HCT116 (cell line): ENCODE results near the gene AUTS2. TPM values are rescaled to one million over a fixed set of nuclear protein-coding genes. Genes with fewer than 3 reads are reported as not detected.

Experiments
- ATAC-seq: fragments of 200-7000 bp; cut with Tn5 transposase; 2 replicates; pipeline ENCODE4 v1.9.1; 2020; ENCODE audit warnings: mild to moderate bottlenecking, moderate library complexity
- BruUV-seq: library from RNA; stranded (reverse); fragments of 400-500 nt; replicated peaks from 2 replicates; lab custom pipeline; 2021; lab: Mats Ljungman, UMichigan
- CTCF ChIA-PET: fragments of 300-600 bp; sonication (Branson Sonifier 250); formaldehyde crosslinking; loops from one replicate; lab custom pipeline; 2021; ENCODE audit warnings: antibody characterized with exemption; lab: Charles Lee
- POLR2A ChIA-PET: fragments of 300-600, 350-600 bp; sonication (Branson Sonifier 250); formaldehyde crosslinking; loops from one replicate; lab custom pipeline; 2021; ENCODE audit warnings: antibody characterized with exemption; lab: Charles Lee
- RAD21 ChIA-PET, 2 experiments: fragments of 300-600 bp; sonication (Branson Sonifier 250); formaldehyde crosslinking; loops; one replicate each; lab custom pipeline; 2023; ENCODE audit warnings: low total read pairs in 2 of 2; ENCODE audit not compliant: uncharacterized antibody in 2 of 2, unreplicated experiment in 2 of 2, low non-redundant PET in 1 of 2; lab: Charles Lee
- DNase-seq: peaks from one replicate; pipeline ENCODE4 v3.0.0-alpha.2; 2010; ENCODE audit warnings: low read depth, low spot score
- H2AFZ ChIP-seq: fragments of 200-600 bp; shearing (Covaris generic), sonication (generic); 2 replicates; pipeline ENCODE4 v1.6.1; 2017; ENCODE audit warnings: low read depth, mixed run types, mixed read lengths, antibody characterized with exemption, low read length; ENCODE audit not compliant: poor library complexity, severe bottlenecking
- H3K27ac ChIP-seq: 2 replicates; pipeline ENCODE4 v1.5.1; 2012; ENCODE audit warnings: low read depth, low read length
- H3K27me3 ChIP-seq: fragments of 200-600 bp; sonication (generic); 2 replicates; pipeline ENCODE4 v1.6.1; 2016; ENCODE audit warnings: mixed run types, low read length, mixed read lengths; ENCODE audit not compliant: insufficient read depth
- H3K36me3 ChIP-seq, 2 experiments: fragments of 200-500 bp in 1 of 2; fragments of 200-600 bp in 1 of 2; sonication (Bioruptor generic) in 1 of 2; sonication (generic) in 1 of 2; 2 replicates each; pipeline versions ENCODE4 v1.5.1 to v1.6.1; 2014 to 2016; ENCODE audit warnings: low read length in 2 of 2, inconsistent platforms in 1 of 2, mixed read lengths in 1 of 2, mixed run types in 1 of 2; ENCODE audit not compliant: insufficient read depth in 2 of 2, control insufficient read depth in 1 of 2
- H3K4me1 ChIP-seq, 2 experiments: fragments of 200-600 bp in 1 of 2; sonication (generic) in 1 of 2; 2 replicates each; pipeline versions ENCODE4 v1.5.1 to v1.6.1; 2012 to 2017; ENCODE audit warnings: low read length in 2 of 2, inconsistent platforms in 1 of 2, mild to moderate bottlenecking in 1 of 2, mixed read lengths in 1 of 2, mixed run types in 1 of 2, moderate library complexity in 1 of 2; ENCODE audit not compliant: insufficient read depth in 2 of 2, control insufficient read depth in 1 of 2
- H3K4me2 ChIP-seq: fragments of 200-600 bp; sonication (generic); 2 replicates; pipeline ENCODE4 v1.6.1; 2017; ENCODE audit warnings: mixed run types, low read length, mixed read lengths
- H3K4me3 ChIP-seq, 2 experiments: fragments of 200-600 bp in 1 of 2; sonication (generic) in 1 of 2; replicated peaks in 1 of 2; 2 replicates each; pipeline ENCODE4 v1.5.1; 2011 to 2016; ENCODE audit warnings: low read length in 2 of 2, control low read depth in 1 of 2, low read depth in 1 of 2, mild to moderate bottlenecking in 1 of 2, mixed read lengths in 1 of 2, mixed run types in 1 of 2
- H3K79me2 ChIP-seq: fragments of 200-600 bp; sonication (generic); 2 replicates; pipeline ENCODE4 v1.6.1; 2017; ENCODE audit warnings: mild to moderate bottlenecking, mixed run types, low read length, moderate library complexity, mixed read lengths; ENCODE audit not compliant: insufficient read depth
- H3K9ac ChIP-seq: fragments of 200-600 bp; sonication (generic); 2 replicates; pipeline ENCODE4 v1.6.1; 2016; ENCODE audit warnings: low read length, mixed read lengths
- H3K9me2 ChIP-seq: fragments of 200-600 bp; sonication (generic), shearing (Covaris generic); 2 replicates; pipeline ENCODE4 v1.6.1; 2017; ENCODE audit warnings: mixed run types, mild to moderate bottlenecking, moderate library complexity; ENCODE audit not compliant: insufficient read depth
- H3K9me3 ChIP-seq, 2 experiments: fragments of 200-500 bp in 1 of 2; fragments of 200-600 bp in 1 of 2; sonication (Bioruptor generic) in 1 of 2; sonication (generic) in 1 of 2; 2 replicates each; pipeline ENCODE4 v1.6.1; 2014 to 2017; ENCODE audit warnings: low read length in 2 of 2, mixed read lengths in 2 of 2, inconsistent platforms in 1 of 2, low read depth in 1 of 2, mild to moderate bottlenecking in 1 of 2, mixed run types in 1 of 2, moderate library complexity in 1 of 2; ENCODE audit not compliant: control insufficient read depth in 1 of 2, insufficient read depth in 1 of 2
- H4K20me1 ChIP-seq: fragments of 200-600 bp; sonication (generic), shearing (Covaris generic); 2 replicates; pipeline ENCODE4 v1.6.1; 2017; ENCODE audit warnings: mixed run types, mild to moderate bottlenecking, moderate library complexity; ENCODE audit not compliant: insufficient read depth
- CBX3 ChIP-seq: IDR thresholded peaks from 2 replicates; pipeline ENCODE4 v1.6.1; 2012; ENCODE audit warnings: low read depth
- CTCF ChIP-seq, 3 experiments: fragments of 200-600 bp in 1 of 3; sonication (generic) in 1 of 3; IDR thresholded peaks in 2 of 3; conservative IDR thresholded peaks in 1 of 3; 2 replicates each; pipeline ENCODE4 v1.5.1; 2012 to 2017; ENCODE audit warnings: low read depth in 2 of 3, low read length in 2 of 3, antibody characterized with exemption in 1 of 3, borderline replicate concordance in 1 of 3, control low read depth in 1 of 3, mild to moderate bottlenecking in 1 of 3, mixed read lengths in 1 of 3, mixed run types in 1 of 3, moderate library complexity in 1 of 3; ENCODE audit not compliant: insufficient read depth in 1 of 3
- EGR1 ChIP-seq: IDR thresholded peaks from 2 replicates; pipeline ENCODE4 v1.6.1; 2012; ENCODE audit warnings: low read depth
- ELF1 ChIP-seq: IDR thresholded peaks from 2 replicates; pipeline ENCODE4 v1.6.1; 2012; ENCODE audit warnings: low read depth, borderline replicate concordance
- EZH2 ChIP-seq: fragments of 200-600 bp; sonication (generic); IDR thresholded peaks from 2 replicates; pipeline ENCODE4 v1.6.1; 2017; ENCODE audit warnings: antibody characterized with exemption, mixed run types
- JUND ChIP-seq: IDR thresholded peaks from 2 replicates; pipeline ENCODE4 v1.6.1; 2012
- SIN3A ChIP-seq: IDR thresholded peaks from 2 replicates; pipeline ENCODE4 v1.6.1; 2012; ENCODE audit warnings: low read depth
- TCF7L2 ChIP-seq: IDR thresholded peaks from 2 replicates; pipeline ENCODE4 v1.7.0; 2011; ENCODE audit warnings: borderline replicate concordance, inconsistent platforms; ENCODE audit not compliant: insufficient read depth, insufficient read length; ENCODE audit errors: extremely low read depth
- ZNF274 ChIP-seq: fragments of 200-500 bp; sonication (Bioruptor generic); IDR thresholded peaks from 2 replicates; pipeline ENCODE4 v1.6.1; 2014; ENCODE audit warnings: mild to moderate bottlenecking, low read depth, low read length, inconsistent platforms
- intact Hi-C: fragments of 100-400 bp; cut with micrococcal nuclease; formaldehyde crosslinking; loops from 2 replicates; pipeline ENCODE4 v1.10.0; 2022
- total RNA-seq: library from RNA; stranded (reverse); gene quantifications from one replicate; pipeline ENCODE4 v1.2.1, GENCODE V29; 2021; ENCODE audit not compliant: unreplicated experiment
- TF ChIP-seq, protein P1 (sequence below): IDR thresholded peaks from 2 replicates; pipeline ENCODE4 v1.6.1; 2012; ENCODE audit warnings: low read depth

Gene AUTS2
- total RNA-seq, 1 experiment from 2014 or later, result 0.93 TPM

- Histone ChIP-seq H3K79me2 (no peaks in the 10 kb centered on the region), H3K36me3 (no peaks in the 10 kb centered on the region), H3K27me3 (no peaks in the 10 kb centered on the region), H3K9me3 (peaks cover 6 to 29% of the 10 kb centered on the region in 2 experiments; a peak in 2 of 4 replicates), H2AFZ (no peak overlapping the region), H3K27ac (no peak overlapping the region), H4K20me1 (no peaks in the 10 kb centered on the region), H3K4me3 (no peak overlapping the region), H3K9ac (no peak overlapping the region), H3K9me2 (no peaks in the 10 kb centered on the region), H3K4me1 (no peaks in the 10 kb centered on the region), H3K4me2 (no peak overlapping the region)
- ATAC-seq (no peak), DNase-seq (no peak)
- BruUV-seq, result no TSS peak
- intact Hi-C loops, result no loop called here
- RAD21 ChIA-PET, result no interaction called here
- CTCF ChIA-PET, result no interaction called here
- POLR2A ChIA-PET, result no interaction called here
- TF ChIP-seq CTCF (IDR thresholded peaks at IDR 0.05 in 2 of 3, conservative IDR thresholded peaks at IDR 0.05 in 1 of 3; ENCODE audit: borderline replicate concordance in 1 of 3, insufficient read depth in 1 of 3, low read depth in 2 of 3, low read length in 2 of 3) (no peak), TCF7L2 (no peak), JUND (no peak), SIN3A (no peak), ELF1 (no peak), EGR1 (no peak), EZH2 (no peak), ZNF274 (no peak), CBX3 (no peak)
- TF ChIP-seq, protein P1, sequence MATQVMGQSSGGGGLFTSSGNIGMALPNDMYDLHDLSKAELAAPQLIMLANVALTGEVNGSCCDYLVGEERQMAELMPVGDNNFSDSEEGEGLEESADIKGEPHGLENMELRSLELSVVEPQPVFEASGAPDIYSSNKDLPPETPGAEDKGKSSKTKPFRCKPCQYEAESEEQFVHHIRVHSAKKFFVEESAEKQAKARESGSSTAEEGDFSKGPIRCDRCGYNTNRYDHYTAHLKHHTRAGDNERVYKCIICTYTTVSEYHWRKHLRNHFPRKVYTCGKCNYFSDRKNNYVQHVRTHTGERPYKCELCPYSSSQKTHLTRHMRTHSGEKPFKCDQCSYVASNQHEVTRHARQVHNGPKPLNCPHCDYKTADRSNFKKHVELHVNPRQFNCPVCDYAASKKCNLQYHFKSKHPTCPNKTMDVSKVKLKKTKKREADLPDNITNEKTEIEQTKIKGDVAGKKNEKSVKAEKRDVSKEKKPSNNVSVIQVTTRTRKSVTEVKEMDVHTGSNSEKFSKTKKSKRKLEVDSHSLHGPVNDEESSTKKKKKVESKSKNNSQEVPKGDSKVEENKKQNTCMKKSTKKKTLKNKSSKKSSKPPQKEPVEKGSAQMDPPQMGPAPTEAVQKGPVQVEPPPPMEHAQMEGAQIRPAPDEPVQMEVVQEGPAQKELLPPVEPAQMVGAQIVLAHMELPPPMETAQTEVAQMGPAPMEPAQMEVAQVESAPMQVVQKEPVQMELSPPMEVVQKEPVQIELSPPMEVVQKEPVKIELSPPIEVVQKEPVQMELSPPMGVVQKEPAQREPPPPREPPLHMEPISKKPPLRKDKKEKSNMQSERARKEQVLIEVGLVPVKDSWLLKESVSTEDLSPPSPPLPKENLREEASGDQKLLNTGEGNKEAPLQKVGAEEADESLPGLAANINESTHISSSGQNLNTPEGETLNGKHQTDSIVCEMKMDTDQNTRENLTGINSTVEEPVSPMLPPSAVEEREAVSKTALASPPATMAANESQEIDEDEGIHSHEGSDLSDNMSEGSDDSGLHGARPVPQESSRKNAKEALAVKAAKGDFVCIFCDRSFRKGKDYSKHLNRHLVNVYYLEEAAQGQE, result no peak
These were observed 858.4 kb downstream of the AUTS2 start for GRCh38 chr7:70456719-70457118.
